ENCODE data around the gene KCNQ2.

DNA sequence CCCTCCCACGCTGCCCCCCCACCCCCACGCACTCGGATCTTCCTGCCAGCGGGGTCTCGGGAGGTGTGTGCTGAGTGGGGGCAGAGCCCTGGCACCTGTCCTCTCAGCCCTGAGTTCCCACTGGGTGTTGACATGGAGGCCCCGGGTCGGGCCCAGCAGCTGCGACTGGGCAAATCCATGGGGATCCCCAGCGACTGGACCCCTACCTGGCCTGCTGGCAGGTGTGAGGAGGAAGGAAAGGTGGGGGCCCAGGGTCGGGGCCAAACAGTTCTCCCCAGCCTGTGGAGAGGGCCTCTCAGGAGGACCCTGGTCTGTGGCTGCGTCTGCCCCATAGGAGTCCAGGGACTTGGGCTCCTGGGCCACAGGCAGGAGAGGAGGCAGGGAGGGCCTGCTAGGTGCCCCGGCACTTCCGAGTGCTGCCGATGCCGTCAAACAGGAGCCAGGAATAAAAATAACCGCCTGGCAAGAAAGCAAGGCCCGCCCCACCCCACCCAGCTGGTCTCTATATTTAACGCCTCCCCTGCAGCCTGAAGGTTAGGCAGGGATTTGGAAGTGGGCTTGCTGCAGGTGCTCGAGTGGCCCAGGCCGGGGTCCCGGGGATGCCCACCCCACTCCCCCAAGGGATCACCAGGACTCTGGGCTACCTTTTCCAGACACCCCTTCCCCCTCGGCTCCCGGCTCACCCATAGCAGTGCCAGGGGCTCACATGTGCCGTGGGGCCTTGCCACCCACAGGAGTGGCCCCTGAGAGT is 27.9 kb upstream of the KCNQ2 start:
- TF ChIP-seq, protein P1, sequence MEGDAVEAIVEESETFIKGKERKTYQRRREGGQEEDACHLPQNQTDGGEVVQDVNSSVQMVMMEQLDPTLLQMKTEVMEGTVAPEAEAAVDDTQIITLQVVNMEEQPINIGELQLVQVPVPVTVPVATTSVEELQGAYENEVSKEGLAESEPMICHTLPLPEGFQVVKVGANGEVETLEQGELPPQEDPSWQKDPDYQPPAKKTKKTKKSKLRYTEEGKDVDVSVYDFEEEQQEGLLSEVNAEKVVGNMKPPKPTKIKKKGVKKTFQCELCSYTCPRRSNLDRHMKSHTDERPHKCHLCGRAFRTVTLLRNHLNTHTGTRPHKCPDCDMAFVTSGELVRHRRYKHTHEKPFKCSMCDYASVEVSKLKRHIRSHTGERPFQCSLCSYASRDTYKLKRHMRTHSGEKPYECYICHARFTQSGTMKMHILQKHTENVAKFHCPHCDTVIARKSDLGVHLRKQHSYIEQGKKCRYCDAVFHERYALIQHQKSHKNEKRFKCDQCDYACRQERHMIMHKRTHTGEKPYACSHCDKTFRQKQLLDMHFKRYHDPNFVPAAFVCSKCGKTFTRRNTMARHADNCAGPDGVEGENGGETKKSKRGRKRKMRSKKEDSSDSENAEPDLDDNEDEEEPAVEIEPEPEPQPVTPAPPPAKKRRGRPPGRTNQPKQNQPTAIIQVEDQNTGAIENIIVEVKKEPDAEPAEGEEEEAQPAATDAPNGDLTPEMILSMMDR (IDR thresholded peaks at IDR 0.05), result no peak
- no peak for TF ChIP-seq POLR2A (IDR thresholded peaks at IDR 0.05)
